ENCODE data around the gene TRIM22.

TRIM22 gene

DNA sequence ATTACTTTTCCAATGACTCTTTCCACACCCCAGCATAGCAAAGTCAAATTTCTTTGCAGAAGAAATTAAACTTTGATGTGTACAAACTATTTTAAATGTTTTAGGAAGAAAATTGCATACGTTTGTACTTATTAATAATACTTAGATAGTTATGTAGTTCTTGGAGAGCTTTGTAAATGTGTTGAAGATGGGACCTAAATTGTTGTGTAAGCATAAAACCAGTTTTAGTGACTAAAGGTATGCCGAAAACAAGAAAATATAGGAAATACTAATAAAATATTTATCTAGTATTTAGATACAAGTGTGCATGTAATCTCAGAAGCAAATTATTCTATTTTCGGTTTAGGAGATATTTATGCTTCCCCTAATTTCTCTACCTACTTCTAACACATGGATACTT lies 60.2 kb downstream of the TRIM22 start:
- no peak for DNase-seq

DNA sequence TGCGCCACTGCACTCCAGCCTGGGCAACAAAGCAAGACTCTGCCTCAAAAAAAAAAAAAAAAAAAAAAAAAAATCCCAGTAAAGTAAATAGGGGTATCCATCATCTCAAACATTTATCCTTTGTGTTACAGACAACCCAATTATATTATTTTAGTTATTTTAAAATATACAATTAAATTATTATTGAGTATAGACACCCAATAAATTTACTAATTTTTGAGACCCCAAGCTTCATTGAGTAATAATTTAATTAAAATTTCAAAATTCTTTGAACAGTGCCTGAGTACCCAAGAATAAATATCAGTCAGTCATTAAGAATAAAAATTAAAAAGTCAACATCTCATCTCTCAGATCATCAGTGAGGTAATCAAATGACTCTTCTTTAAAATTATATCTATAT lies 64.4 kb downstream of the TRIM22 start, which contains the start of gene OR52N4:
Gene OR52N4 (plus strand): TSS at position 301 of the 400 bp plus-strand sequence. CDS start 498 bp downstream, outside the sequence.
- DNase-seq = no peak

Measured in NCI-H1105 treated with DMSO at 0.1 percent for 48 hours (cell line).